B cell (primary cell): ENCODE results near the gene LHX4. TPM values are rescaled to one million over a fixed set of nuclear protein-coding genes. Genes with fewer than 3 reads are reported as not detected.

Experiments used
- ATAC-seq: fragments of 200-7000 bp; cut with Tn5 transposase; one replicate; pipeline ENCODE4 v1.10.0; 2021; ENCODE audit warnings: low read depth, mild to moderate bottlenecking, moderate number of reproducible peaks, moderate library complexity
- CTCF ChIA-PET: fragments of 350-600 bp; sonication (Branson Sonifier 250); formaldehyde crosslinking; loops from one replicate; lab custom pipeline; 2021; ENCODE audit warnings: antibody characterized with exemption, inconsistent platforms; lab: Charles Lee
- POLR2A ChIA-PET: fragments of 350-600 bp; sonication (Branson Sonifier 250); formaldehyde crosslinking; loops from one replicate; lab custom pipeline; 2021; ENCODE audit warnings: antibody characterized with exemption; lab: Charles Lee
- DNase-seq: peaks from one replicate; pipeline ENCODE4 v3.0.0; 2013
- H2AFZ ChIP-seq: 2 replicates; pipeline ENCODE4 v1.6.1; 2012; ENCODE audit warnings: mild to moderate bottlenecking, low read depth, low read length; ENCODE audit not compliant: insufficient read depth, poor library complexity, severe bottlenecking
- H3K27ac ChIP-seq, 2 donors: 1 replicate in 1 of 2; 2 replicates in 1 of 2; pipeline ENCODE4 v1.5.1; 2012 to 2013; ENCODE audit warnings: low read length in 2 of 2, mild to moderate bottlenecking in 2 of 2, moderate library complexity in 1 of 2
- H3K27me3 ChIP-seq, 4 experiments: fragments of 200-600 bp in 1 of 4; sonication (generic) in 1 of 4; replicated peaks in 1 of 4; 1 replicate in 2 of 4; 2 replicates in 2 of 4; pipeline versions ENCODE4 v1.6.1 to v1.7.0; 2013 to 2016; ENCODE audit warnings: low read length in 3 of 4, mild to moderate bottlenecking in 2 of 4, mixed read lengths in 1 of 4, moderate library complexity in 1 of 4; ENCODE audit not compliant: insufficient read depth in 4 of 4, control insufficient read depth in 3 of 4; ENCODE audit errors: control extremely low read depth in 1 of 4
- H3K36me3 ChIP-seq, 2 experiments: replicated peaks in 1 of 2; 1 replicate in 1 of 2; 2 replicates in 1 of 2; pipeline versions ENCODE4 v1.6.1 to v1.7.1; 2013; ENCODE audit warnings: low read length in 1 of 2; ENCODE audit not compliant: insufficient read depth in 2 of 2, control insufficient read depth in 1 of 2; ENCODE audit errors: control extremely low read depth in 1 of 2, extremely low read depth in 1 of 2
- H3K4me1 ChIP-seq, 2 donors: fragments of 200-600 bp in 1 of 2; sonication (generic) in 1 of 2; 1 replicate in 1 of 2; 2 replicates in 1 of 2; pipeline versions ENCODE4 v1.5.1 to v1.6.1; 2013 to 2017; ENCODE audit warnings: low read length in 2 of 2; ENCODE audit not compliant: control insufficient read depth in 2 of 2, insufficient read depth in 2 of 2
- H3K4me2 ChIP-seq: replicated peaks from 2 replicates; pipeline ENCODE3; 2012; ENCODE audit warnings: mild to moderate bottlenecking, low read depth, low read length; ENCODE audit not compliant: poor library complexity, severe bottlenecking
- H3K4me3 ChIP-seq, 5 experiments: fragments of 200-600 bp in 1 of 5; sonication (generic) in 1 of 5; 1 replicate in 3 of 5; 2 replicates in 2 of 5; pipeline versions ENCODE4 v1.5.1 to v1.7.0; 2011 to 2016; ENCODE audit warnings: low read length in 4 of 5, mild to moderate bottlenecking in 4 of 5, low read depth in 2 of 5, control low read depth in 1 of 5, moderate library complexity in 1 of 5; ENCODE audit not compliant: insufficient read depth in 1 of 5; ENCODE audit errors: control extremely low read depth in 1 of 5, extremely low read depth in 1 of 5
- H3K79me2 ChIP-seq: fragments of 200-600 bp; sonication (generic); one replicate; pipeline ENCODE4 v1.6.0; 2016; ENCODE audit warnings: low read length; ENCODE audit not compliant: control insufficient read depth, insufficient read depth
- H3K9ac ChIP-seq: fragments of 200-600 bp; sonication (generic); 2 replicates; pipeline ENCODE4 v1.6.1; 2017; ENCODE audit warnings: mild to moderate bottlenecking, low read length, moderate library complexity
- H3K9me3 ChIP-seq, 3 donors: one replicate each; pipeline versions ENCODE4 v1.6.1 to v1.7.1; 2013; ENCODE audit warnings: low read length in 2 of 3; ENCODE audit not compliant: control insufficient read depth in 2 of 3, insufficient read depth in 1 of 3; ENCODE audit errors: control extremely low read depth in 1 of 3
- H4K20me1 ChIP-seq: 2 replicates; pipeline ENCODE4 v1.6.0; 2012; ENCODE audit warnings: mild to moderate bottlenecking, low read length; ENCODE audit not compliant: insufficient read depth, control insufficient read depth, poor library complexity, severe bottlenecking
- H3K27ac Mint-ChIP-seq: one replicate; pipeline ENCODE4 v1.8.0; 2021; ENCODE audit warnings: mixed read lengths
- H3K27me3 Mint-ChIP-seq: one replicate; pipeline ENCODE4 v1.8.0; 2021; ENCODE audit warnings: mixed read lengths
- H3K4me1 Mint-ChIP-seq: one replicate; pipeline ENCODE4 v1.8.0; 2021; ENCODE audit warnings: mixed read lengths
- H3K4me3 Mint-ChIP-seq: one replicate; pipeline ENCODE4 v1.8.0; 2021; ENCODE audit warnings: mixed read lengths
- H3K9me3 Mint-ChIP-seq: one replicate; pipeline ENCODE4 v1.8.0; 2022; ENCODE audit warnings: mixed read lengths; ENCODE audit not compliant: insufficient read depth
- EZH2 ChIP-seq: IDR thresholded peaks from 2 replicates; pipeline ENCODE4 v1.6.1; 2012; ENCODE audit warnings: borderline replicate concordance, low read depth, mild to moderate bottlenecking, moderate library complexity, low read length; ENCODE audit not compliant: insufficient read depth, poor library complexity, severe bottlenecking
- WGBS: methylation state at CpG from one replicate; pipeline ENCODE4 v1.1.5; 2013; ENCODE audit warnings: missing lambda C conversion rate; ENCODE audit not compliant: insufficient coverage; 5-methylcytosine and 5-hydroxymethylcytosine counted together
- intact Hi-C: fragments of 100-400 bp; cut with micrococcal nuclease; formaldehyde crosslinking; loops from one replicate; pipeline ENCODE4 v1.10.0; 2022
- polyA plus RNA-seq: library from polyadenylated mRNA; depleted of rRNA; stranded (reverse); fragments of >200 nt; gene quantifications from 2 replicates; pipeline ENCODE4 v1.2.3, GENCODE V29; 2012
- total RNA-seq, 2 donors: library from RNA; stranded (reverse); fragments of 120-200 nt in 1 of 2; gene quantifications; 1 replicate in 1 of 2; 2 replicates in 1 of 2; pipeline versions ENCODE4 v1.2.3 to v1.2.4, GENCODE V29; 2013 to 2022
- TF ChIP-seq, protein P1 (sequence below): fragments of 200-600 bp; IDR thresholded peaks from one replicate; pipeline ENCODE4 v1.8.0; 2022; ENCODE audit warnings: antibody characterized with exemption, mild to moderate bottlenecking

The LHX4 gene
- total and polyA plus RNA-seq, 2 donors (not counting 1 experiment from before 2014, with no cell fraction given), result not detected

GRCh38 chr1:180256341-180257027 lies 26.4 kb downstream of the LHX4 start:
- no peak for TF ChIP-seq EZH2
- TF ChIP-seq, protein P1, sequence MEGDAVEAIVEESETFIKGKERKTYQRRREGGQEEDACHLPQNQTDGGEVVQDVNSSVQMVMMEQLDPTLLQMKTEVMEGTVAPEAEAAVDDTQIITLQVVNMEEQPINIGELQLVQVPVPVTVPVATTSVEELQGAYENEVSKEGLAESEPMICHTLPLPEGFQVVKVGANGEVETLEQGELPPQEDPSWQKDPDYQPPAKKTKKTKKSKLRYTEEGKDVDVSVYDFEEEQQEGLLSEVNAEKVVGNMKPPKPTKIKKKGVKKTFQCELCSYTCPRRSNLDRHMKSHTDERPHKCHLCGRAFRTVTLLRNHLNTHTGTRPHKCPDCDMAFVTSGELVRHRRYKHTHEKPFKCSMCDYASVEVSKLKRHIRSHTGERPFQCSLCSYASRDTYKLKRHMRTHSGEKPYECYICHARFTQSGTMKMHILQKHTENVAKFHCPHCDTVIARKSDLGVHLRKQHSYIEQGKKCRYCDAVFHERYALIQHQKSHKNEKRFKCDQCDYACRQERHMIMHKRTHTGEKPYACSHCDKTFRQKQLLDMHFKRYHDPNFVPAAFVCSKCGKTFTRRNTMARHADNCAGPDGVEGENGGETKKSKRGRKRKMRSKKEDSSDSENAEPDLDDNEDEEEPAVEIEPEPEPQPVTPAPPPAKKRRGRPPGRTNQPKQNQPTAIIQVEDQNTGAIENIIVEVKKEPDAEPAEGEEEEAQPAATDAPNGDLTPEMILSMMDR, result no peak
- intact Hi-C loops, result no loop called here
- 88% methylated on average over 12 of the region's 15 CpGs for WGBS

DNA sequence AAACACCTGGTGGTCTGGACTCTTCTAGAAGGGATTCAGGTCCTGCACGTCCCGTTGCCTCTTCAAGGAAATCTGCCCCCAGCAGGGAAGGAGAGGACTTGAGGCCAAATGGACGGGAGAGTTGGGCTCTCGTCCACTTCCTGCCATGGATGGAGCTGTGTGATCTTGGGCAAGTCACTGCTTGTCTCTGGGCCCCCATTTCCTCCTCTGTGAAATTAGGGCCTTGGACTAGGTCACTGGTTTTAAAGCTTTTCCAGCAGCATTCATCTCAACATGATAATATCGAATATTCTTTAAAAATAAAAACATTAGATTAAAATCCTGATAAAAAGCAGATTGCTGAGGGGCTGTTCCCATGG lies 26.9 kb downstream of the LHX4 start:
- Histone ChIP-seq H3K36me3 (no peaks in the 10 kb centered on the region), H3K79me2 (no peaks in the 10 kb centered on the region), H2AFZ (no peak overlapping the region), H3K27ac (no peak overlapping the region), H3K4me2 (no peak overlapping the region), H4K20me1 (no peaks in the 10 kb centered on the region), H3K4me3 (no peak overlapping the region), H3K4me1 (no peaks in the 10 kb centered on the region), H3K9ac (no peak overlapping the region), H3K9me3 (peaks cover 0 to 4% (median 0%) of the 10 kb centered on the region in 3 donors), H3K27me3 (peaks cover 0 to 29% (median 0%) of the 10 kb centered on the region in 4 experiments)
- Mint-ChIP-seq H3K27ac (no peak overlapping the region), H3K4me3 (no peak overlapping the region), H3K4me1 (no peaks in the 10 kb centered on the region), H3K9me3 (no peaks in the 10 kb centered on the region), H3K27me3 (peaks cover 43% of the 10 kb centered on the region)
- ChIA-PET POLR2A (no interaction called here), CTCF (interaction anchor here (1.6 kb wide), 1 partner anchor 225 kb away, joined by 3 read pairs; no protein-coding TSS in a partner anchor)
- DNase-seq (no peak), ATAC-seq (no peak)
- WGBS, result 87% methylated on average over 4 of the region's 5 CpGs
- TF ChIP-seq EZH2, result no peak
- TF ChIP-seq, protein P1, result no peak
- intact Hi-C loops, result no loop called here

More at GRCh38 chr1:180256341-180257027, 26.4 kb downstream of the LHX4 start:
- CTCF ChIA-PET, result interaction anchor here (1.6 kb wide), 1 partner anchor 225 kb away, joined by 3 read pairs; no protein-coding TSS in a partner anchor
- no peak overlapping the region for H3K4me3 ChIP-seq
- H4K20me1 ChIP-seq, result no peaks in the 10 kb centered on the region
- no peaks in the 10 kb centered on the region for H3K4me1 ChIP-seq
- ATAC-seq (no peak), DNase-seq (no peak)
- H3K9ac ChIP-seq, result no peak overlapping the region
- no peaks in the 10 kb centered on the region for H3K36me3 ChIP-seq
- peaks cover 45% of the 10 kb centered on the region for H3K27me3 Mint-ChIP-seq
- H3K4me2 ChIP-seq, result no peak overlapping the region
- H2AFZ ChIP-seq, result no peak overlapping the region
- H3K27me3 ChIP-seq, result peaks cover 0 to 34% (median 0%) of the 10 kb centered on the region in 4 experiments
- H3K4me3 Mint-ChIP-seq, result no peak overlapping the region
- POLR2A ChIA-PET, result no interaction called here
- no peaks in the 10 kb centered on the region for H3K79me2 ChIP-seq
- H3K27ac ChIP-seq, result no peak overlapping the region
- H3K4me1 Mint-ChIP-seq, result no peaks in the 10 kb centered on the region
- H3K9me3 ChIP-seq, result peaks cover 0 to 4% (median 0%) of the 10 kb centered on the region in 3 donors
- no peaks in the 10 kb centered on the region for H3K9me3 Mint-ChIP-seq
- no peak overlapping the region for H3K27ac Mint-ChIP-seq
